Liver (tissue), 9 donors: ENCODE measurements around the gene CD81. TPM values are rescaled to one million over a fixed set of nuclear protein-coding genes. Genes with fewer than 3 reads are reported as not detected.

ENCODE experiments used
- DNase-seq: peaks from one replicate; pipeline ENCODE4 v3.0.0-alpha.2; 2017; ENCODE audit warnings: low spot score
- H3K27ac ChIP-seq, 2 donors: one replicate each; pipeline ENCODE4 v1.7.0; 2013; ENCODE audit warnings: inconsistent platforms in 2 of 2, low read length in 2 of 2, control low read depth in 1 of 2, low read depth in 1 of 2, mild to moderate bottlenecking in 1 of 2
- H3K27me3 ChIP-seq, 4 donors: one replicate each; pipeline versions ENCODE4 v1.6.1 to v1.7.0; 2013; ENCODE audit warnings: low read length in 3 of 4, inconsistent platforms in 1 of 4, mild to moderate bottlenecking in 1 of 4, moderate library complexity in 1 of 4; ENCODE audit not compliant: control insufficient read depth in 4 of 4, insufficient read depth in 4 of 4
- H3K36me3 ChIP-seq, 4 donors: one replicate each; pipeline versions ENCODE4 v1.6.1 to v1.7.0; 2013; ENCODE audit warnings: low read length in 3 of 4, mild to moderate bottlenecking in 3 of 4, low read depth in 1 of 4, moderate library complexity in 1 of 4; ENCODE audit not compliant: control insufficient read depth in 4 of 4, insufficient read depth in 3 of 4
- H3K4me1 ChIP-seq, 4 donors: one replicate each; pipeline versions ENCODE4 v1.6.1 to v1.7.0; 2013; ENCODE audit warnings: low read length in 3 of 4, mild to moderate bottlenecking in 3 of 4, moderate library complexity in 1 of 4; ENCODE audit not compliant: control insufficient read depth in 4 of 4, insufficient read depth in 4 of 4
- H3K4me3 ChIP-seq, 3 donors: one replicate each; pipeline versions ENCODE4 v1.6.1 to v1.7.0; 2013; ENCODE audit warnings: low read length in 3 of 3, control low read depth in 1 of 3, low read depth in 1 of 3, mild to moderate bottlenecking in 1 of 3
- H3K9ac ChIP-seq, 2 donors: one replicate each; pipeline ENCODE4 v1.7.0; 2013; ENCODE audit warnings: low read length in 2 of 2, mild to moderate bottlenecking in 2 of 2, moderate library complexity in 2 of 2, control low read depth in 1 of 2, low read depth in 1 of 2
- H3K9me3 ChIP-seq, 4 donors: one replicate each; pipeline versions ENCODE4 v1.6.1 to v1.7.0; 2013; ENCODE audit warnings: low read length in 3 of 4; ENCODE audit not compliant: control insufficient read depth in 4 of 4
- EGR1 ChIP-seq, 2 donors: IDR thresholded peaks; 2 replicates each; pipeline ENCODE4 v1.6.1; 2016 to 2018; ENCODE audit warnings: antibody characterized with exemption in 2 of 2, low read depth in 2 of 2
- FOXA1 ChIP-seq: IDR thresholded peaks from 2 replicates; pipeline ENCODE4 v1.6.1; 2016; ENCODE audit warnings: antibody characterized with exemption
- FOXA2 ChIP-seq: IDR thresholded peaks from 2 replicates; pipeline ENCODE4 v1.6.1; 2016; ENCODE audit warnings: antibody characterized with exemption
- GABPA ChIP-seq, 2 donors: IDR thresholded peaks in 1 of 2; conservative IDR thresholded peaks in 1 of 2; 2 replicates each; pipeline ENCODE4 v1.6.1; 2016; ENCODE audit warnings: antibody characterized with exemption in 2 of 2, mild to moderate bottlenecking in 1 of 2, moderate library complexity in 1 of 2
- HNF4A ChIP-seq, 2 donors: conservative IDR thresholded peaks; 2 replicates each; pipeline ENCODE4 v1.6.1; 2016; ENCODE audit warnings: antibody characterized with exemption in 2 of 2, mild to moderate bottlenecking in 2 of 2
- HNF4G ChIP-seq: IDR thresholded peaks from 2 replicates; pipeline ENCODE4 v1.6.1; 2016; ENCODE audit warnings: antibody characterized with exemption
- JUND ChIP-seq, 2 donors: IDR thresholded peaks; 2 replicates each; pipeline ENCODE4 v1.6.1; 2016; ENCODE audit warnings: antibody characterized with exemption in 2 of 2
- NR2F2 ChIP-seq: IDR thresholded peaks from 2 replicates; pipeline ENCODE4 v1.6.1; 2016; ENCODE audit warnings: antibody characterized with exemption
- RAD21 ChIP-seq, 2 donors: IDR thresholded peaks; 2 replicates each; pipeline ENCODE4 v1.6.1; 2016; ENCODE audit warnings: antibody characterized with exemption in 2 of 2, mild to moderate bottlenecking in 2 of 2
- RXRA ChIP-seq, 2 donors: IDR thresholded peaks; 2 replicates each; pipeline ENCODE4 v1.6.1; 2017 to 2018; ENCODE audit warnings: antibody characterized with exemption in 2 of 2, mild to moderate bottlenecking in 1 of 2
- SP1 ChIP-seq: IDR thresholded peaks from 2 replicates; pipeline ENCODE4 v1.6.1; 2018; ENCODE audit warnings: antibody characterized with exemption, mild to moderate bottlenecking
- TAF1 ChIP-seq: conservative IDR thresholded peaks from 2 replicates; pipeline ENCODE4 v1.6.1; 2016; ENCODE audit warnings: antibody characterized with exemption, mild to moderate bottlenecking
- YY1 ChIP-seq: IDR thresholded peaks from 2 replicates; pipeline ENCODE4 v1.6.1; 2016; ENCODE audit warnings: antibody characterized with exemption, mild to moderate bottlenecking
- WGBS: extraction: QIAGEN DNeasy Blood & Tissue Kit; methylation state at CpG from one replicate; pipeline ENCODE4 v1.1.7; 2013; 5-methylcytosine and 5-hydroxymethylcytosine counted together
- polyA plus RNA-seq, 2 donors: library from polyadenylated mRNA; stranded (reverse) in 1 of 2; unstranded in 1 of 2; fragments of 200-250 nt in 1 of 2; fragments of >200 nt in 1 of 2; fragmentation: Nextera tagmentation in 1 of 2; extraction: Ambion mirVana in 1 of 2; gene quantifications; one replicate each; pipeline versions ENCODE4 v1.2.1 to v1.2.3, GENCODE V29; 2013 to 2015
- total RNA-seq, 2 donors: library from RNA; depleted of rRNA; stranded (reverse); fragments of >200 nt; gene quantifications; one replicate each; pipeline ENCODE4 v1.2.3, GENCODE V29; 2014
- TF ChIP-seq, protein P1 (sequence below): fragments of 150-350 bp; IDR thresholded peaks from 2 replicates; pipeline ENCODE4 v1.5.1; 2017; ENCODE audit warnings: improper control_type of control experiment, low read depth, low read length; ENCODE audit not compliant: missing input control
- TF ChIP-seq, protein P2 (sequence below): IDR thresholded peaks from 2 replicates; pipeline ENCODE4 v1.6.1; 2016; ENCODE audit warnings: antibody characterized with exemption
- TF ChIP-seq, protein P3 (sequence below): IDR thresholded peaks from 2 replicates; pipeline ENCODE4 v1.6.1; 2016; ENCODE audit warnings: antibody characterized with exemption
- TF ChIP-seq, protein P4 (sequence below): IDR thresholded peaks from 2 replicates; pipeline ENCODE4 v1.6.1; 2016; ENCODE audit warnings: antibody characterized with exemption
- TF ChIP-seq, protein P5 (sequence below): IDR thresholded peaks from 2 replicates; pipeline ENCODE4 v1.6.1; 2016; ENCODE audit warnings: antibody characterized with exemption, mild to moderate bottlenecking
- donor health status: healthy.
- donor health status: healthy.
- donor health status: healthy.
- donor health status: healthy.
- donor health status: healthy.

The CD81 gene
- total and polyA plus RNA-seq, 4 donors = 76.9 to 712 (median 164) TPM

DNA sequence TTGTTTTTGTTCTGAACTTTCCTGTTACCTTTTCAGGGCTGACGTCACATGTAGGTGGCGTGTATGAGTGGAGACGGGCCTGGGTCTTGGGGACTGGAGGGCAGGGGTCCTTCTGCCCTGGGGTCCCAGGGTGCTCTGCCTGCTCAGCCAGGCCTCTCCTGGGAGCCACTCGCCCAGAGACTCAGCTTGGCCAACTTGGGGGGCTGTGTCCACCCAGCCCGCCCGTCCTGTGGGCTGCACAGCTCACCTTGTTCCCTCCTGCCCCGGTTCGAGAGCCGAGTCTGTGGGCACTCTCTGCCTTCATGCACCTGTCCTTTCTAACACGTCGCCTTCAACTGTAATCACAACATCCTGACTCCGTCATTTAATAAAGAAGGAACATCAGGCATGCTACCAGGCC, 19.9 kb downstream of the CD81 start:
- no peak overlapping the region for H3K27ac ChIP-seq
- no peak for DNase-seq
- no peak overlapping the region for H3K9ac ChIP-seq
- H3K36me3 ChIP-seq = peaks cover 14 to 50% (median 20%) of the 10 kb centered on the region in 4 donors
- no peaks in the 10 kb centered on the region for H3K9me3 ChIP-seq
- H3K27me3 ChIP-seq = no peaks in the 10 kb centered on the region
- WGBS = 95% methylated on average over 12 of the region's 12 CpGs
- H3K4me1 ChIP-seq = peaks cover 5 to 74% (median 45%) of the 10 kb centered on the region in 4 donors
- H3K4me3 ChIP-seq = no peak overlapping the region
- TF ChIP-seq RAD21 (IDR thresholded peaks at IDR 0.05) = no peak
- no peak for TF ChIP-seq RXRA (IDR thresholded peaks at IDR 0.05)
- TF ChIP-seq, protein P1, sequence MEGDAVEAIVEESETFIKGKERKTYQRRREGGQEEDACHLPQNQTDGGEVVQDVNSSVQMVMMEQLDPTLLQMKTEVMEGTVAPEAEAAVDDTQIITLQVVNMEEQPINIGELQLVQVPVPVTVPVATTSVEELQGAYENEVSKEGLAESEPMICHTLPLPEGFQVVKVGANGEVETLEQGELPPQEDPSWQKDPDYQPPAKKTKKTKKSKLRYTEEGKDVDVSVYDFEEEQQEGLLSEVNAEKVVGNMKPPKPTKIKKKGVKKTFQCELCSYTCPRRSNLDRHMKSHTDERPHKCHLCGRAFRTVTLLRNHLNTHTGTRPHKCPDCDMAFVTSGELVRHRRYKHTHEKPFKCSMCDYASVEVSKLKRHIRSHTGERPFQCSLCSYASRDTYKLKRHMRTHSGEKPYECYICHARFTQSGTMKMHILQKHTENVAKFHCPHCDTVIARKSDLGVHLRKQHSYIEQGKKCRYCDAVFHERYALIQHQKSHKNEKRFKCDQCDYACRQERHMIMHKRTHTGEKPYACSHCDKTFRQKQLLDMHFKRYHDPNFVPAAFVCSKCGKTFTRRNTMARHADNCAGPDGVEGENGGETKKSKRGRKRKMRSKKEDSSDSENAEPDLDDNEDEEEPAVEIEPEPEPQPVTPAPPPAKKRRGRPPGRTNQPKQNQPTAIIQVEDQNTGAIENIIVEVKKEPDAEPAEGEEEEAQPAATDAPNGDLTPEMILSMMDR = no peak
- TF ChIP-seq HNF4G = no peak
- no peak for TF ChIP-seq TAF1
- no peak for TF ChIP-seq FOXA1
- TF ChIP-seq NR2F2 = no peak
- TF ChIP-seq FOXA2 = no peak
- TF ChIP-seq, protein P2, sequence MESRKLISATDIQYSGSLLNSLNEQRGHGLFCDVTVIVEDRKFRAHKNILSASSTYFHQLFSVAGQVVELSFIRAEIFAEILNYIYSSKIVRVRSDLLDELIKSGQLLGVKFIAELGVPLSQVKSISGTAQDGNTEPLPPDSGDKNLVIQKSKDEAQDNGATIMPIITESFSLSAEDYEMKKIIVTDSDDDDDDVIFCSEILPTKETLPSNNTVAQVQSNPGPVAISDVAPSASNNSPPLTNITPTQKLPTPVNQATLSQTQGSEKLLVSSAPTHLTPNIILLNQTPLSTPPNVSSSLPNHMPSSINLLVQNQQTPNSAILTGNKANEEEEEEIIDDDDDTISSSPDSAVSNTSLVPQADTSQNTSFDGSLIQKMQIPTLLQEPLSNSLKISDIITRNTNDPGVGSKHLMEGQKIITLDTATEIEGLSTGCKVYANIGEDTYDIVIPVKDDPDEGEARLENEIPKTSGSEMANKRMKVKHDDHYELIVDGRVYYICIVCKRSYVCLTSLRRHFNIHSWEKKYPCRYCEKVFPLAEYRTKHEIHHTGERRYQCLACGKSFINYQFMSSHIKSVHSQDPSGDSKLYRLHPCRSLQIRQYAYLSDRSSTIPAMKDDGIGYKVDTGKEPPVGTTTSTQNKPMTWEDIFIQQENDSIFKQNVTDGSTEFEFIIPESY = no peak
- TF ChIP-seq HNF4A (conservative IDR thresholded peaks at IDR 0.05) = no peak
- TF ChIP-seq, protein P3, sequence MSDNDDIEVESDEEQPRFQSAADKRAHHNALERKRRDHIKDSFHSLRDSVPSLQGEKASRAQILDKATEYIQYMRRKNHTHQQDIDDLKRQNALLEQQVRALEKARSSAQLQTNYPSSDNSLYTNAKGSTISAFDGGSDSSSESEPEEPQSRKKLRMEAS = no peak
- TF ChIP-seq GABPA (IDR thresholded peaks at IDR 0.05 in 1 of 2, conservative IDR thresholded peaks at IDR 0.05 in 1 of 2) = no peak
- no peak for TF ChIP-seq EGR1 (IDR thresholded peaks at IDR 0.05; ENCODE audit: low read depth in 2 of 2)
- TF ChIP-seq, protein P4, sequence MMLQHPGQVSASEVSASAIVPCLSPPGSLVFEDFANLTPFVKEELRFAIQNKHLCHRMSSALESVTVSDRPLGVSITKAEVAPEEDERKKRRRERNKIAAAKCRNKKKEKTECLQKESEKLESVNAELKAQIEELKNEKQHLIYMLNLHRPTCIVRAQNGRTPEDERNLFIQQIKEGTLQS = no peak
- no peak for TF ChIP-seq YY1
- no peak for TF ChIP-seq JUND (IDR thresholded peaks at IDR 0.05)
- TF ChIP-seq, protein P5, sequence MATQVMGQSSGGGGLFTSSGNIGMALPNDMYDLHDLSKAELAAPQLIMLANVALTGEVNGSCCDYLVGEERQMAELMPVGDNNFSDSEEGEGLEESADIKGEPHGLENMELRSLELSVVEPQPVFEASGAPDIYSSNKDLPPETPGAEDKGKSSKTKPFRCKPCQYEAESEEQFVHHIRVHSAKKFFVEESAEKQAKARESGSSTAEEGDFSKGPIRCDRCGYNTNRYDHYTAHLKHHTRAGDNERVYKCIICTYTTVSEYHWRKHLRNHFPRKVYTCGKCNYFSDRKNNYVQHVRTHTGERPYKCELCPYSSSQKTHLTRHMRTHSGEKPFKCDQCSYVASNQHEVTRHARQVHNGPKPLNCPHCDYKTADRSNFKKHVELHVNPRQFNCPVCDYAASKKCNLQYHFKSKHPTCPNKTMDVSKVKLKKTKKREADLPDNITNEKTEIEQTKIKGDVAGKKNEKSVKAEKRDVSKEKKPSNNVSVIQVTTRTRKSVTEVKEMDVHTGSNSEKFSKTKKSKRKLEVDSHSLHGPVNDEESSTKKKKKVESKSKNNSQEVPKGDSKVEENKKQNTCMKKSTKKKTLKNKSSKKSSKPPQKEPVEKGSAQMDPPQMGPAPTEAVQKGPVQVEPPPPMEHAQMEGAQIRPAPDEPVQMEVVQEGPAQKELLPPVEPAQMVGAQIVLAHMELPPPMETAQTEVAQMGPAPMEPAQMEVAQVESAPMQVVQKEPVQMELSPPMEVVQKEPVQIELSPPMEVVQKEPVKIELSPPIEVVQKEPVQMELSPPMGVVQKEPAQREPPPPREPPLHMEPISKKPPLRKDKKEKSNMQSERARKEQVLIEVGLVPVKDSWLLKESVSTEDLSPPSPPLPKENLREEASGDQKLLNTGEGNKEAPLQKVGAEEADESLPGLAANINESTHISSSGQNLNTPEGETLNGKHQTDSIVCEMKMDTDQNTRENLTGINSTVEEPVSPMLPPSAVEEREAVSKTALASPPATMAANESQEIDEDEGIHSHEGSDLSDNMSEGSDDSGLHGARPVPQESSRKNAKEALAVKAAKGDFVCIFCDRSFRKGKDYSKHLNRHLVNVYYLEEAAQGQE = no peak
- TF ChIP-seq SP1 = no peak
